Ramos (cell line): ENCODE data around the gene GLYAT.

Experiments
- in situ Hi-C: fragments of 300-500 bp; cut with MboI; formaldehyde crosslinking; loops from one replicate; pipeline ENCODE4 v1.14.3; 2022; ENCODE audit warnings: low sequenced_read_pairs; ENCODE audit not compliant: unreplicated experiment

GLYAT gene

GRCh38 chr11:58731819-58732218, at the start of gene GLYAT:
GLYAT (minus strand) TSS chr11:58731943; CDS start chr11:58724496, 7,447 bp downstream.
- in situ Hi-C loops: no loop called here

GRCh38 chr11:58781345-58781744, 49.6 kb upstream of the GLYAT start:
- in situ Hi-C loops: no loop called here

DNA sequence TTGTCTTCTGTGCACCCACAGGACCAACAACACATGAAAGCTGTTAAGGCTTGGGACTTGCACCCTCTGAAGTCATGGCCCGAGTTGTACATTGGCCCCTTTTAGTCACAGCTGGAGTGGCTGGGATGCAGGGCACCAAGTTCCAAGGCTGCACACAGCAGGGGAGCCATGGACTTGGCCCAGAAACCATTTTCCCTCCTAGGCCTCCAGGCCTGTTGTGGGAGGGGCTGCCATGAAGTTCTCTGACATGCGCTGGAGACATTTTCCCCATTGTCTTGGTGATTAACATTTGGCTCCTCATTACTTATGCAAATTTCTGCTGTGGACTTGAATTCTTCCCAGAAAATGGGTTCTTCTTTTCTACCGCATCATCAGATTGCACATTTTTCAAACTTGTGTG, 48.8 kb upstream of the GLYAT start:
- in situ Hi-C loops: no loop called here

DNA sequence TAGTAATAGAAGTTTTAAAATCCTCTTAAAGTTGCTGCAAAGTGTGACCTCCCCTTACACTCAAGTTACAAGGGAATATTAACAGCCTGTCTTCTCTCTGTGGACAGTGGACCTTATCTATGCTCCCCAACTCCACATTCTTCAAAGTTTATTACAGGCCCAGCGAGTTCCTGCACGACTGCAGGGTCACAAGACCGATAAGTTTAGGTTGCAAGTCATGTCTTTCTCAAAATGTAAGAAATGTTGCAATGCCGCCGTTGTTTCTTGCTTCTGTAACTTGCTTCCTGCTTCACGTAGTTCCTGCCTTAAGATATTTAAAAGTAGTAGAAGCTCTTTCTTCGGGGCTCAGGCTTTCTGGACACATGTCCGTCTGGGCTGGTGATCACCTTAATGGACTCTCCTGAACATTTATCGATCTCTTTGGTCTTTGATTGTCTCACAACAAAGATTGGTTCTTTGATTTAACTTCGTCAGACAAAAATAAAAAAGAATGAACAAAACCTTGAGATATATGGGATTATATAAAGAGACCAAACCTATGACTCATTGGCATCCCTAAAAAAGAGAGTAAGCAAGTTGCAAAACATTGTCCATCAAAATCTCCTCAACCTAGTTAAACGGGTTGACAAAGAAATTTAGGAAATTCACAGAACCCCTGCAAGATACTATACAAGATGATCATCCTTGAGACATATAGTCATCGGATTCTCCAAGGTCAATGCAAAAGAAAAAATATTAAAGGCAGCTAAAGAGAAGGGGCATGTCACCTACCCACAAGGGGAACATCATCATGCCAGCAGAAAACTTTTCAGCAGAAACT, 45.4 kb upstream of the GLYAT start:
- in situ Hi-C loops: no loop called here

GRCh38 chr11:58775066-58775708, 43.4 kb upstream of the GLYAT start:
- in situ Hi-C loops: no loop called here

DNA sequence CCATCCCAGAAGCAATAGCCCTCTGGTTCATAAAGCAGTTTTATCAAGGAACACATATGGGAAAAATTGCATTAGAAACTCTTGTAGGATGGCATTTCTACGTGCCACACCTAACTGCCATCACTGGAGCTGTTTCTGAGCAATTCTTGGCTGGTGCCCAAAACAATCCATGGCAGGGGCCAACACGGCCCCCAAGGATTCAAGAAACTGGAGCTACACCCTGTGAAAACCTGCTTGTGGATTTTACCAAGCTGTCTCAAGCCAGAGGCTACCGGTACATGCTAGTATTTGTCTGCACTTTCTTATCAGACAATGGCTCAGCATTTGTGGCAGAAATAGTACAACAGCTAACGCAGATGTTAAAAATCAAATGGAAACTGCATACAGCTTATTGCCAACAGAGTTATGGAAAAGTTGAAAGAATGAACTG, 42.4 kb upstream of the GLYAT start:
- in situ Hi-C loops: no loop called here

GRCh38 chr11:58773337-58773736, 41.6 kb upstream of the GLYAT start:
- in situ Hi-C loops: no loop called here

- in situ Hi-C loops: no loop called here
Measured at GRCh38 chr11:58772329-58773285, 40.9 kb upstream of the GLYAT start.

- in situ Hi-C loops: no loop called here
Measured at GRCh38 chr11:58771458-58771855, 39.7 kb upstream of the GLYAT start.

DNA sequence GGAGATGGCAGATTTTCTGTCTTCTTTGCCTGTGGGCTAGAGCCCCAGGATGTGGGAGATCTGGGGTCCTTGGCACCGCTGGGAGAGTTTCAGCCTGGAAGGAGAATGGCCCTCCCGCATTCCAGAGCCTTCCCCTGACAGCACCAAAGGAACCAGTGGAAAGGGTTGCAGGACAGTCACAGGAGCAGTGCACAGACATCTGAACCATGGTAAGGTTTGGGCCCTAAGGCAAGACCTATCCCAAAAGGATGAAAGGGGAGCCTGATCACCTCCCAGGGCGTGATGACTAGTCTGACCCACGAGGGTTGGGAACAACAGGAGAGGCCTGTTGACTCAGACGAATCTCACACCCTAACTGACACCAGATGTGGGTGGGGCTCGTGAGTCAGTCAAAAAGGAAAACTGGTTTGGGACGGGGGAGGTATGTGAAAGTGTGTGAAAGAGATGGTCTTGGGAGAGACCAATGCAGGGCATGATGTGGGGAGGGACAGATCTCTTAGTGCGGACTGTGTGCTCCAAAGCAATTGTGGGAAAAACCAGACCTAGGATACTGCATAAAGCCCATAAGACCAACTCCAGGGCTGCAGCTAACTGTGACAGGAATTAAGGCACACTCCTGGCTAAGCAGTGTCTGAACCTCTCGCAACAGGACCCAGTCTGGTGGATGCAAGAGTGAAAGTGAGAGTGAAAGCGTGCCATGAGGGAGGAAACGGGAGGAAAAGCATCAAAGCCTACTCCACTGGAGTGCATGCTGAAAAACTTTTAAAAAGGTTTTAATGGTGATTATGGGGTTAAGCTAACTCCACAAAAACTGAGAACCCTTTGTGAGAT, 39.1 kb upstream of the GLYAT start:
- in situ Hi-C loops: no loop called here

DNA sequence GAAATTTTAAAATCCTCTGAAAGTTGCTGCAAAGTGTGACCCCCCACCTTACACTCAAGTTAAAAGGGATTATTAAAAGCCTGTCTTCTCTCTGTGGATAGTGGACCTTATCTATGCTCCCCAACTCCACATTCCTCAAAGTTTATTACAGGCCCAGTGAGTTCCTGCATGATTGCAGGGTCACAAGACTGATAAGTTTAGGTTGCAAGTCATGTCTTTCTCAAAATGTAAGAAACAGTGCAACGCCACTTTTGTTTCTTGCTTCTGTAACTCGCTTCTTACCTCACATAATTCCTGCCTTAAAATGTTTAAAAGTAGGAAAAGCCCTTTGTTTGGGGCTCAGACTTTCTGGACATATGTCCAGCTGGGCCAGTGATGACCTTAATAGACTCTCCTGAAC, 38.4 kb upstream of the GLYAT start:
- in situ Hi-C loops: no loop called here

DNA sequence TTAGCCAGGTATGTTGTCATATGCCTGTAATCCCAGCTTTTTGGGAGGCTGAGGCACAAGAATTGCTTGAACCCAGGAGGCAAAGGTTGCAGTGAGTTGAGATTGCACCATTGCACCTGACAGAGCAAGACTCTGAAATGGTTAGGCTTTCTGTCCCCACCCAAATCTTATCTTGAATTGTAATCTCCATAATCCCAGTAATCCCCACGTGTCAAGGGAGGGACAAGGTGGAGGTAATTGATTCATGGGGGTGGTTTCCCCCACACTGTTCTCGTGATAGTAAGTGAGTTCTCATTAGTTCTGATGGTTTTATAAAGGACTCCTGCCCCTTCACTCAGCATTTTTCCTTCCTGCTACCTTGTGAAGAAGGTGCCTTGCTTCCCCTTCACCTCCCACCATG, 37.6 kb upstream of the GLYAT start:
- in situ Hi-C loops: no loop called here

GRCh38 chr11:58768137-58768536, 36.4 kb upstream of the GLYAT start:
- in situ Hi-C loops: no loop called here

DNA sequence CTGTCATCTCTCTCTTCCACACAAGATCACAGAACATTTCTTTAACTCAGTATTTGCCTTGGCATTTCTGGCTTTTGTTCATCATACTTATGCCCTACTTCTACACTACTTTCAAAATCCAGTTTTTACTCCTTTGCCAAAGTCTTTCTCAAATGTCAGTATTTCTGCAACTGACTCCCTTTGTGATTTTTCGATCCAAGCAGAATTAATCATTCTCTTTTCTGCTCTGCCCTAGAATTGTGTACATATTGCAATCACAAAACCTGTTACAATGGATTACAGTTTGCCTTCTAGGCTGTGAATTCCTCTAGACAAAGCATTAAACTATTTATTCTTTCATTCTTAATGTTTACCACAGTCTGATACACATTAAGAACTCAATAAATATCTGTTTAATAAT, 33.3 kb upstream of the GLYAT start:
- in situ Hi-C loops: no loop called here

GRCh38 chr11:58763120-58763490, 31.4 kb upstream of the GLYAT start:
- in situ Hi-C loops: no loop called here

DNA sequence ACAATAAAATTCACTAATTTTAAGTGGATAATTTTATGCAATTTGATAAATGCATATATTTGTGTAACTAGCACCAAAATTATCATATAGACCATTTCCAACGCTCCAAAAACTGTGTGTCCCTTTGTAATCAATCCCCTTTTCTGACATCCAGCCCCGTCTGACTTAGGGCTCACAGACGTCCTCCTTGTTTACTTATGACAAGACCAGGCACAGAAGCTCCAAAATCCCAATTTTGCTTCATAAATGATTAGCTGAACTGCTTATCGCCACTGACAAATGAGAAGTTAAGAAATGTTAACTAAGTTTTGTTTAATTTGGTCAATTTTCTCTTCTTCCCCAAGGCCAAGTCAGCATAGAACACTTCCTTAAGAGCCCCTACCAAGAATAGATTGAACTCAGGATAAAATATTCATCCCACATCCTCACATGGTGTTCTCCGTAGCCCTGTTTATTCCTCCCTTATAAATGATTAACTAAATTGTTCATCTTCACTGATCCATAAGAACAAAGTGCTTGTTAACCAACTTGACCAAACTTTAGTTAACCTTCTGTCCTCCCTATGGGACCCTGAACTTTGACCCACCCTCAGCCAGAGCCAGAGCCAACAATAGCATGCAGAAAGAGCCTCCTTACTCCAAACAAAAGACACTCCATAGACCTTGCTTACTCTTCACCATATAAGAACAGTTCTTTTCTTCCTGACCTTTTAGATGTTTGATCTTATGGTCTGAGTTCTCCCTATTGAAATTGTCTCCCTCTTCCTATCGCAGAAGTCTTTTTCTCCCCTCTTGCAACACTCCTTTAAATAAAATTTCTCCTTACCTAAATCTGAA, 30.8 kb upstream of the GLYAT start:
- in situ Hi-C loops: no loop called here

- in situ Hi-C loops: no loop called here
Measured at GRCh38 chr11:58757439-58757838, 25.7 kb upstream of the GLYAT start.

- in situ Hi-C loops: no loop called here
Measured at GRCh38 chr11:58745705-58746364, 14.1 kb upstream of the GLYAT start.
